GM23338 (cell line): Measurements from ENCODE around the gene GALM.
"Not testable (repeated sequence)": the region's sequence is repeated elsewhere in the genome, so short reads cannot be mapped to it uniquely, and the experiment has no call there.

Source experiments
- CTCF ChIP-seq, 2 experiments: fragments of 200-600 bp in 1 of 2; sonication (generic) in 1 of 2; conservative IDR thresholded peaks; 2 replicates each; pipeline versions ENCODE4 v1.5.1 to v1.6.1; 2016 to 2017; ENCODE audit warnings: antibody characterized with exemption in 2 of 2, low read depth in 2 of 2, mild to moderate bottlenecking in 2 of 2, moderate library complexity in 1 of 2
- EZH2 ChIP-seq: fragments of 200-600 bp; sonication (generic); IDR thresholded peaks from one replicate; pipeline ENCODE4 v1.8.0; 2017; ENCODE audit warnings: antibody characterized with exemption, mild to moderate bottlenecking, low read depth; ENCODE audit not compliant: unreplicated experiment
- NANOG ChIP-seq: IDR thresholded peaks from 2 replicates; pipeline ENCODE4 v1.6.1; 2016; ENCODE audit warnings: antibody characterized with exemption, borderline replicate concordance
- POLR2AphosphoS5 ChIP-seq: IDR thresholded peaks from 2 replicates; pipeline ENCODE4 v1.6.1; 2016; ENCODE audit warnings: antibody characterized with exemption, low read depth
- TF ChIP-seq, protein P1 (sequence below): IDR thresholded peaks from one replicate; pipeline ENCODE4 v1.6.1; 2018; ENCODE audit warnings: antibody characterized with exemption; ENCODE audit not compliant: unreplicated experiment

- not testable (repeated sequence) for TF ChIP-seq CTCF (conservative IDR thresholded peaks at IDR 0.05; ENCODE audit: low read depth in 2 of 2); EZH2; POLR2AphosphoS5; NANOG
- TF ChIP-seq, protein P1, sequence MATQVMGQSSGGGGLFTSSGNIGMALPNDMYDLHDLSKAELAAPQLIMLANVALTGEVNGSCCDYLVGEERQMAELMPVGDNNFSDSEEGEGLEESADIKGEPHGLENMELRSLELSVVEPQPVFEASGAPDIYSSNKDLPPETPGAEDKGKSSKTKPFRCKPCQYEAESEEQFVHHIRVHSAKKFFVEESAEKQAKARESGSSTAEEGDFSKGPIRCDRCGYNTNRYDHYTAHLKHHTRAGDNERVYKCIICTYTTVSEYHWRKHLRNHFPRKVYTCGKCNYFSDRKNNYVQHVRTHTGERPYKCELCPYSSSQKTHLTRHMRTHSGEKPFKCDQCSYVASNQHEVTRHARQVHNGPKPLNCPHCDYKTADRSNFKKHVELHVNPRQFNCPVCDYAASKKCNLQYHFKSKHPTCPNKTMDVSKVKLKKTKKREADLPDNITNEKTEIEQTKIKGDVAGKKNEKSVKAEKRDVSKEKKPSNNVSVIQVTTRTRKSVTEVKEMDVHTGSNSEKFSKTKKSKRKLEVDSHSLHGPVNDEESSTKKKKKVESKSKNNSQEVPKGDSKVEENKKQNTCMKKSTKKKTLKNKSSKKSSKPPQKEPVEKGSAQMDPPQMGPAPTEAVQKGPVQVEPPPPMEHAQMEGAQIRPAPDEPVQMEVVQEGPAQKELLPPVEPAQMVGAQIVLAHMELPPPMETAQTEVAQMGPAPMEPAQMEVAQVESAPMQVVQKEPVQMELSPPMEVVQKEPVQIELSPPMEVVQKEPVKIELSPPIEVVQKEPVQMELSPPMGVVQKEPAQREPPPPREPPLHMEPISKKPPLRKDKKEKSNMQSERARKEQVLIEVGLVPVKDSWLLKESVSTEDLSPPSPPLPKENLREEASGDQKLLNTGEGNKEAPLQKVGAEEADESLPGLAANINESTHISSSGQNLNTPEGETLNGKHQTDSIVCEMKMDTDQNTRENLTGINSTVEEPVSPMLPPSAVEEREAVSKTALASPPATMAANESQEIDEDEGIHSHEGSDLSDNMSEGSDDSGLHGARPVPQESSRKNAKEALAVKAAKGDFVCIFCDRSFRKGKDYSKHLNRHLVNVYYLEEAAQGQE: not testable (repeated sequence)
Observed at GRCh38 chr2:38755891-38756290, 90.0 kb downstream of the GALM start.
